HG03039 (cell line): ENCODE results near the gene ZNF768.

Experiments used
- ATAC-seq: cut with Tn5 transposase; IDR thresholded peaks from one replicate; pipeline ENCODE4 v1.9.1; 2021; ENCODE audit warnings: mild to moderate bottlenecking, moderate library complexity; ENCODE audit not compliant: unreplicated experiment

The ZNF768 gene

GRCh38 chr16:30474074-30474452 is 52.3 kb downstream of the ZNF768 start:
- no peak for ATAC-seq
